IMR-90 (cell line): ENCODE data around the gene PALM. TPM values are rescaled to one million over a fixed set of nuclear protein-coding genes. Genes with fewer than 3 reads are reported as not detected.

Experiments used
- ATAC-seq: fragments of 200-7000 bp; cut with Tn5 transposase; 2 replicates; pipeline ENCODE4 v1.9.1; 2020; ENCODE audit warnings: low read depth, mild to moderate bottlenecking, moderate library complexity
- BruUV-seq: library from RNA; stranded (reverse); fragments of 400-500 nt; replicated peaks from 2 replicates; lab custom pipeline; 2021; lab: Mats Ljungman, UMichigan
- CTCF ChIA-PET: fragments of 300-600 bp; formaldehyde crosslinking; extraction: SDS; loops from one replicate; lab custom pipeline; 2021; ENCODE audit warnings: antibody characterized with exemption; lab: Yijun Ruan, JAX
- POLR2A ChIA-PET: fragments of 300-600 bp; sonication (Branson Sonifier 250); formaldehyde crosslinking; loops from one replicate; lab custom pipeline; 2022; ENCODE audit warnings: antibody characterized with exemption; ENCODE audit not compliant: unreplicated experiment; lab: Charles Lee
- DNase-seq: peaks from one replicate; pipeline ENCODE4 v3.0.0; 2013
- H2AFZ ChIP-seq: replicated peaks from 2 replicates; pipeline ENCODE3; 2013; ENCODE audit warnings: low read length, mild to moderate bottlenecking; ENCODE audit not compliant: poor library complexity
- H2AK5ac ChIP-seq: 2 replicates; pipeline ENCODE4 v1.6.1; 2013; ENCODE audit warnings: low read depth, low read length, inconsistent platforms
- H2AK9ac ChIP-seq: replicated peaks from 2 replicates; pipeline ENCODE3; 2013; ENCODE audit warnings: mild to moderate bottlenecking, low read depth, low read length, moderate library complexity; ENCODE audit not compliant: poor library complexity
- H2BK120ac ChIP-seq: 2 replicates; pipeline ENCODE4 v1.6.1; 2013; ENCODE audit warnings: low read depth, low read length, inconsistent platforms
- H2BK15ac ChIP-seq: 3 replicates; pipeline ENCODE4 v1.6.1; 2013; ENCODE audit warnings: low read depth, low read length, inconsistent platforms
- H2BK20ac ChIP-seq: 2 replicates; pipeline ENCODE4 v1.6.1; 2013; ENCODE audit warnings: low read depth, mild to moderate bottlenecking, inconsistent platforms, low read length, moderate library complexity
- H2BK5ac ChIP-seq: 2 replicates; pipeline ENCODE4 v1.6.1; 2013; ENCODE audit warnings: mild to moderate bottlenecking, low read depth, low read length, inconsistent platforms; ENCODE audit not compliant: poor library complexity, severe bottlenecking
- H3K14ac ChIP-seq: replicated peaks from 2 replicates; pipeline ENCODE4 v1.6.1; 2013; ENCODE audit warnings: low read depth, low read length, inconsistent platforms
- H3K18ac ChIP-seq: 2 replicates; pipeline ENCODE4 v1.6.1; 2013; ENCODE audit warnings: low read depth, low read length, control low read depth
- H3K23ac ChIP-seq: 2 replicates; pipeline ENCODE4 v1.6.1; 2013; ENCODE audit warnings: low read depth, low read length, inconsistent platforms
- H3K27ac ChIP-seq: 2 replicates; pipeline ENCODE4 v1.5.1; 2013; ENCODE audit warnings: mild to moderate bottlenecking, control low read depth, low read length; ENCODE audit not compliant: insufficient read depth
- H3K27me3 ChIP-seq: 2 replicates; pipeline ENCODE4 v1.6.1; 2013; ENCODE audit warnings: low read length; ENCODE audit not compliant: control insufficient read depth, insufficient read depth
- H3K36me3 ChIP-seq: 2 replicates; pipeline ENCODE4 v1.6.1; 2013; ENCODE audit warnings: low read length, mixed read lengths; ENCODE audit not compliant: control insufficient read depth, insufficient read depth
- H3K4ac ChIP-seq: 2 replicates; pipeline ENCODE4 v1.6.1; 2013; ENCODE audit warnings: low read depth, low read length, inconsistent platforms
- H3K4me1 ChIP-seq: 2 replicates; pipeline ENCODE4 v1.6.1; 2013; ENCODE audit warnings: low read length, mixed read lengths; ENCODE audit not compliant: control insufficient read depth, insufficient read depth
- H3K4me2 ChIP-seq: 2 replicates; pipeline ENCODE4 v1.6.1; 2013; ENCODE audit warnings: low read depth, mild to moderate bottlenecking, control low read depth, low read length, moderate library complexity
- H3K4me3 ChIP-seq: 2 replicates; pipeline ENCODE4 v1.5.1; 2013; ENCODE audit warnings: low read depth, mild to moderate bottlenecking, control low read depth, low read length, moderate library complexity; ENCODE audit not compliant: insufficient read depth
- H3K56ac ChIP-seq: 2 replicates; pipeline ENCODE4 v1.6.1; 2013; ENCODE audit warnings: low read length, inconsistent platforms; ENCODE audit not compliant: insufficient read depth; ENCODE audit errors: extremely low read depth
- H3K79me1 ChIP-seq, 2 experiments: 2 replicates each; pipeline ENCODE4 v1.6.1; 2013; ENCODE audit warnings: low read length in 2 of 2, inconsistent platforms in 1 of 2, low read depth in 1 of 2
- H3K9ac ChIP-seq: 2 replicates; pipeline ENCODE4 v1.6.1; 2013; ENCODE audit warnings: low read depth, low read length, control low read depth
- H3K9me1 ChIP-seq: 2 replicates; pipeline ENCODE4 v1.6.1; 2013; ENCODE audit warnings: low read length, inconsistent platforms; ENCODE audit not compliant: insufficient read depth
- H3K9me3 ChIP-seq: 2 replicates; pipeline ENCODE4 v1.6.1; 2013; ENCODE audit warnings: low read length; ENCODE audit not compliant: control insufficient read depth, insufficient read depth
- H4K20me1 ChIP-seq: 2 replicates; pipeline ENCODE4 v1.6.1; 2013; ENCODE audit warnings: low read length, inconsistent platforms; ENCODE audit not compliant: insufficient read depth
- H4K5ac ChIP-seq: 2 replicates; pipeline ENCODE4 v1.6.1; 2013; ENCODE audit warnings: mild to moderate bottlenecking, low read depth, low read length, control low read depth
- H4K8ac ChIP-seq, 2 experiments: 2 replicates each; pipeline ENCODE4 v1.6.1; 2013; ENCODE audit warnings: low read depth in 2 of 2, low read length in 2 of 2, control low read depth in 1 of 2, inconsistent platforms in 1 of 2
- H4K91ac ChIP-seq: 2 replicates; pipeline ENCODE4 v1.6.1; 2013; ENCODE audit warnings: low read depth, low read length, inconsistent platforms; ENCODE audit not compliant: insufficient read depth
- ELK1 ChIP-seq: fragments of 150-350 bp; IDR thresholded peaks from 2 replicates; pipeline ENCODE4 v1.6.1; 2016; ENCODE audit warnings: low read depth, mild to moderate bottlenecking, low read length, moderate library complexity, borderline replicate concordance
- MAZ ChIP-seq: IDR thresholded peaks from 2 replicates; pipeline ENCODE4 v1.6.1; 2012; ENCODE audit warnings: low read depth, mild to moderate bottlenecking, low read length, improper control_type of control experiment, moderate library complexity, borderline replicate concordance
- POLR2A ChIP-seq: IDR thresholded peaks from 2 replicates; pipeline ENCODE4 v1.6.1; 2012; ENCODE audit warnings: mild to moderate bottlenecking, low read depth, low read length
- RAD21 ChIP-seq: IDR thresholded peaks from 2 replicates; pipeline ENCODE4 v1.6.1; 2012; ENCODE audit warnings: low read length, improper control_type of control experiment
- RCOR1 ChIP-seq: IDR thresholded peaks from 2 replicates; pipeline ENCODE4 v1.6.1; 2012; ENCODE audit warnings: mild to moderate bottlenecking, low read length, improper control_type of control experiment; ENCODE audit not compliant: insufficient replicate concordance
- WGBS, 2 experiments: methylation state at CpG; one replicate each; pipeline versions ENCODE4 v1.1.5 to v1.1.7; 2013; ENCODE audit warnings: missing lambda C conversion rate in 2 of 2; ENCODE audit not compliant: insufficient read length in 1 of 2; ENCODE audit errors: extremely low coverage in 2 of 2; 5-methylcytosine and 5-hydroxymethylcytosine counted together
- dilution Hi-C: fragments of 300-500 bp; cut with HindIII; formaldehyde crosslinking; loops from one replicate; pipeline ENCODE4 v1.14.3; 2018; ENCODE audit warnings: low sequenced_read_pairs; ENCODE audit not compliant: unreplicated experiment
- in situ Hi-C: fragments of 300-500 bp; cut with MboI; formaldehyde crosslinking; loops from 3 replicates; pipeline ENCODE4 v1.14.3; 2019; ENCODE audit warnings: low sequenced_read_pairs, inconsistent platforms, mixed read lengths
- intact Hi-C: fragments of 100-400 bp; cut with micrococcal nuclease; formaldehyde crosslinking; loops from 2 replicates; pipeline ENCODE4 v1.10.0; 2022
- polyA plus RNA-seq, 3 experiments: library from polyadenylated mRNA; depleted of rRNA; stranded (reverse); fragments of >200 nt; gene quantifications; 2 replicates each; pipeline ENCODE4 v1.2.3, GENCODE V29; 2012; ENCODE audit warnings: low replicate concordance in 1 of 3
- total RNA-seq: library from RNA; depleted of rRNA; stranded (reverse); fragments of >200 nt; gene quantifications from 2 replicates; pipeline ENCODE4 v1.2.3, GENCODE V29; 2012

Gene PALM
- total and polyA plus RNA-seq, 2 of the 4 experiments (the other 2 are of a cell fraction) = 2.2 to 7.4 TPM

DNA sequence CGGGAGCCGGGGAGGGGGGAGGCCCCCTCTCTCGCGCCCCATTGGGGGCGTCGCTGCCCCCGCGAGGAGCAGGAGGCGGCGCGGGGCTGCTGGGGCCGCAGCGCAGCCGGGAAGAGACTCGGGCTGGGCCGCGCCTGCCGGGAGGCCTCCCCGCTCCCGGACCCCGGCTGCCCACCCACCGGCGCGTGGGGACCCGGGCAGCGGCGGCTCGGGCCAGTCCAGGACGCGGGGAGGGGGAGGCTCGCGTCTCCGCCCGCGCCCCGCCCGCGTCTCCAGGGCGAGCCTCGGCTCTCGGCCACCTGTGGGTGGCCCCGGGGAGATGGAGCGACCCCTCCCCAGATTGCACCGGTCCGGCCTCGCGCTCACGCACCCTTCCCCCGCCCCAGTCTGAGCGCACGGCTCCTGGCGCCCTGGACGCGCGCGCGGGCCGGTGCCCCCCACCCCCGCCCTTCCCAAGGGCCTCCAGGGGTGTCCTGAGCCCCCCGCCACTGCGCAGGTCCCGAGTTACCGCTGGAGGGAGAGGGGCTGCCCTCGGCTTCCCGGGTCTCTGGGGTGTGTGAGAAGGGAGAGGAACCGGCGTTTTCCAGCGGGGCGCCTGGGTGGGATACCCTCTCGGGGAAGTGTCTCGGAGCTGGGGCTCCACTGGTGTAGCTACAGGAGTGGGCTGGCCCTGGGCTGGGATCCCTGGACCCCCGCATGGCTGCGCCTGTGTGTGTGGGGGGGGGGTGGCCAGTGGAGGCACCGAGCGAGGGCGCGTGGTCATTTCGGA lies 645 bp downstream of the PALM start:
- Histone ChIP-seq H3K18ac (no peak overlapping the region), H4K5ac (no peak overlapping the region), H4K8ac (no peak overlapping the region), H3K36me3 (no peaks in the 10 kb centered on the region), H2AFZ (peak overlapping the region; percentile 70), H3K27ac (no peak overlapping the region; the same call in 1 of the 2 replicates), H2BK15ac (no peak overlapping the region), H3K4ac (no peak overlapping the region), H2BK20ac (no peak overlapping the region), H3K4me2 (peak overlapping the region; percentile 68), H2BK5ac (no peak overlapping the region), H3K4me1 (peaks cover 8% of the 10 kb centered on the region; the same call in 1 of the 2 replicates), H3K14ac (no peak overlapping the region), H3K9me3 (no peaks in the 10 kb centered on the region), H2BK120ac (no peak overlapping the region), H4K20me1 (no peaks in the 10 kb centered on the region; the same call in 1 of the 2 replicates), H3K4me3 (peak overlapping the region; percentile 95), H4K91ac (no peak overlapping the region), H3K9ac (peak overlapping the region; percentile 70), H3K27me3 (no peaks in the 10 kb centered on the region; the same call in 1 of the 2 replicates), H3K56ac (no peak overlapping the region), H2AK5ac (no peak overlapping the region), H3K23ac (no peak overlapping the region), H3K9me1 (no peaks in the 10 kb centered on the region), H2AK9ac (peak overlapping the region; percentile 65), H3K79me1 (no peaks in the 10 kb centered on the region)
- dilution Hi-C loops (no loop called here), in situ Hi-C loops (no loop called here), intact Hi-C loops (no loop called here)
- TF ChIP-seq POLR2A (no peak), MAZ (peak; percentile 69; the same call in 1 of the 2 replicates), RCOR1 (no peak), ELK1 (no peak), RAD21 (no peak)
- BruUV-seq = no TSS peak
- ChIA-PET CTCF (no interaction called here), POLR2A (no interaction called here)
- DNase-seq = no peak
- ATAC-seq = peak; percentile 41
- WGBS, 2 experiments = 1% methylated on average over 37 of the region's 78 CpGs; no CpG with 5 or more reads in 1 of the 2 experiments
